ENCODE data around the gene MOB3A.
"Not testable (repeated sequence)": the region's sequence is repeated elsewhere in the genome, so short reads cannot be mapped to it uniquely, and the experiment has no call there.

The MOB3A gene

DNA sequence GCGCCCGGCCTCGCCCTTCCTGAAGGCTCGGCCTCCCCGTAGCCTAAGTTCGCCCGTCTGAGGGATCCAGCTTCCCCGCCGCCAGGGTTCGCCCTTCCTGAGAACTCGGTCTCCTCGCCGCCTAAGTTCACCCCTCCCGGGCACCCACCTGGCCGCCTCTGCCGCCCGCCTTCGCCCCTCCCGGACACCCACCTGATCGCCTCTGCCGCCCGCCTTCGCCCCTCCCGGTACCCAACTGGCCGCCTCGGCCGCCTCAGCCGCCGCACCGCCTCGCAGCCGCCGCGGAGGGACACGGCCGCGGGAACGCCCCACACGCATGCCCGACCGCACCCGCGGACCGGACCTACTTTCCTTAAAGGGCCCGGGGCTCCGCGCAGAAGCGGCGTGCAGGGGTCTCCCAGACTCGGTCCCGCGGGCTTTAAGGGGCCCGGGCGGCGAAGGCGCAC is at the start of gene MOB3A:
MOB3A (minus strand) TSS at position 293 of the 446 bp plus-strand sequence. CDS start 17,766 bp downstream, outside the sequence.
- in situ Hi-C loops (cut with MboI; ENCODE audit: low sequenced_read_pairs): no loop called here

DNA sequence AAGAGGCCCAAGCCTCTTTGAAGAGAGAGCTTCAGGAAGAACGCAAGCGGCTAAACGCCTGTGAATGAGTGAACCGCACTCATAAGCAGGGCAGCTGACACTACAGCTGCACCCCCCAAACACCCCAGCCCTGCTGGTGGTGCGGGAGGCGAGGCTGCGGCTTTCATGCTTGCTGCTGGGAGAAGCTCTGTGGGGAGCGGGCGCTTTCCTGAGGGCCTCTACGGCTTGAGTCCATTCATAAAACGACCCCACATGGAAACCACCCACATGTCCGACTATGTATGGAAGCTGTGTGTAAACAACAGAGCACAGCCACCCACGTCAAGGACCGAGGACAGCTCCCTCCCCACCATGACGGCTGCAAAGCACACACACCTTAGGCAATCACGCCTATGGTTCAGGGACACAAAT is 49.7 kb upstream of the MOB3A start:
- in situ Hi-C loops (cut with MboI; ENCODE audit: low sequenced_read_pairs): no loop called here

DNA sequence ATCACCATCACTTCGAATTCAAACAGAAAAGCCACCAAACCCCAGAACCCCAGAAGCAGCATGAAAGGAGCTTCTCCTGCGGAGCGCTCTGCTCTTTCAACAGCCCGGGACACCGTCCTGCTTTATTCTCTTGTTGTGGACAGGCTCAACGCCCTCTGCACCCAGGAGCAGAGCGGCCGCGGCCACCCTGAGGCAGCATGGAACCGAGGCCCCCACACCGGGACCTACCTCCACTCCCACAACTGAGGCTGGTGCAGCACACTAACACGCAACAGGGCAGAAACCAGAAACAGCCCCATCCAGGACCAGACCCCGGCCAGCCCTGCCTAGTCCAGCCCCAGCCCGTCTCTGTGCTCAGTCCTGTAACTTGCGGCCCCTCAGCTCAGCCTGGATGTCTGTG is 48.1 kb upstream of the MOB3A start:
- in situ Hi-C loops (cut with MboI; ENCODE audit: low sequenced_read_pairs): no loop called here

DNA sequence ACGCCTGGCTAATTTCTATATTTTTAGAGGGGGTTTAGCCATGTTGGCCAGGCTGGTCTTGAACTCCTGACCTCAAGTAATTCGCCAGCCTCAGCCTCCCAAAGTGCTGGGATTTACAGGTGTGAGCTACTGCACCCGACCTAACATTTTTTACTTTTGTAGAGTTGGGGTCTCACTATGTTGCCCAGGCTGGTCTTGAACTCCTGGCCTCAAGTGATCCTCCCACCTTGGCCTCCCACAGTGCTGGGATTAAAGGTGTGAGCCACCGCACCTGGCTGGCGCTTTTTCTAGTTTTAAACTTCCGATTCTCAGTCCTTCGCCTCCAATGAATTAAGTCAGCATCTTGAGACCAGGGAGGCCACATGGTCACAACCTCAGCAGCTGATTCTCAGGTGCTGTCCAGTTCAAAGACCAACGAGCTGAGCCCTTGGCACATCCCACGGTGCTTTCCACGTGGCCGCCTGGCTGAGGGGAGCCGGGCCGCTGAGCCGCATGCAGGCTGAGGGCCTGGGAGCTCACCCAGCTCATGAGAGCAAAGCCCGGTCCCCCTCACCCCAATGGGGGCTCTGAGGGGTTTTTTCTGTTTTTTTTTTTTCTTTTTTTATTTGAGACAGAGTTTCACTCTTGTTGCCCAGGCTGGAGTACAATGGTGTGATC is 46.2 kb upstream of the MOB3A start:
- in situ Hi-C loops (cut with MboI; ENCODE audit: low sequenced_read_pairs): no loop called here

DNA sequence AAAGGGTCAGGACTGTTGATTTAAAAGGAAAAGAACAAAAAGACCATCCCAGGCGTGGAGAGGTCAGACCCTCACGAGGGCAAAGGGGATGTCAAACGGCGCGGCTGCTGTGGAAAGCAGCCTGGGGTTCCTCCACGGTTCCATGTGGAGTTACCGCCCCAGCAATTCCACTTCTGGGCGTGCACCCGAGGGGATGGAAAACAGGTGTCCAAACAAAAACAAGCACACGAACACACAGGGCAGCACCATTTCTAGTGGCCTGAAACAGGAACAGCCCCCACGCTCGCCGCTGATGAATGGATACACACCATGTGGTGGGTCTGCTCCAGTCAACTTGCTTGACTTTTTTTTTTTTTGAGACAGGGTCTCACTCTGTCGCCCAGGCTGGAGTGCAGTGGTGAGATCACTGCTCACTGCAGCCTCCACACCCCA is 44.0 kb upstream of the MOB3A start:
- in situ Hi-C loops (cut with MboI; ENCODE audit: low sequenced_read_pairs): no loop called here

DNA sequence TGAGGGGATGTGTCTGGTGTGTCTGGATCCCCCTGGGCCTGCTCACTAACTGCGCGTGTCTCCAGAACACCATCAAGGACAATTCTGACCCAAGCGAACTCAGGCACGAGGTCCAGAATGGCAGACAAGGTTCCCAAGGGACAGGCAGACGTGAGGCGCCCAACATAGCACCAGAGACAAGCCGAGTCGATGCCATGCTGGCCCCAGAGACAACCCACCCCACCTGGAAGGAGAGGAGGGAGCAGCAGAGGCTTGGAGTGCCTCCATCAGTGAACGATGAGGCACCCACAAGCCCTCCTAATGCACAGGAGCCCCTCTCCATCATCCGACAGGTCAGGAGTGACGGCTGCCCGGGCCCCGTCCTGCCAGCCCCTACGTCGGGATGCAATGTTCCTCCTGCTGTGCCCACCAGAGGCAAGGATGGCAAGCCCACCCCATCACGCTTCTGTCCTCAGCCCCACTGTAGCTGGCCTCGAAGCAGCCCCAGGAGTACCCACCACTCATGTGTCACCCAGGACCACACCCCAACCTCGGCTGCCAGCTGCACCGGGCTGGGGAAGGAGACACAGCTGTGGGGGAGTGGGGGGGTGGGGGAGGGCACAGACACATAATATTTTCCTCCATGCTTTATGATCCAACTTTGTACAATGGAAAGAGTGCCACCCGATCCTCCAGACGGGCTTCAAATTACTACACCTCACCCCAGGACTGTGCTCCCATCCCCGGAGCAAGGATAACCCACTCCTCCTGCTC is 43.4 kb upstream of the MOB3A start:
- in situ Hi-C loops (cut with MboI; ENCODE audit: low sequenced_read_pairs): no loop called here

DNA sequence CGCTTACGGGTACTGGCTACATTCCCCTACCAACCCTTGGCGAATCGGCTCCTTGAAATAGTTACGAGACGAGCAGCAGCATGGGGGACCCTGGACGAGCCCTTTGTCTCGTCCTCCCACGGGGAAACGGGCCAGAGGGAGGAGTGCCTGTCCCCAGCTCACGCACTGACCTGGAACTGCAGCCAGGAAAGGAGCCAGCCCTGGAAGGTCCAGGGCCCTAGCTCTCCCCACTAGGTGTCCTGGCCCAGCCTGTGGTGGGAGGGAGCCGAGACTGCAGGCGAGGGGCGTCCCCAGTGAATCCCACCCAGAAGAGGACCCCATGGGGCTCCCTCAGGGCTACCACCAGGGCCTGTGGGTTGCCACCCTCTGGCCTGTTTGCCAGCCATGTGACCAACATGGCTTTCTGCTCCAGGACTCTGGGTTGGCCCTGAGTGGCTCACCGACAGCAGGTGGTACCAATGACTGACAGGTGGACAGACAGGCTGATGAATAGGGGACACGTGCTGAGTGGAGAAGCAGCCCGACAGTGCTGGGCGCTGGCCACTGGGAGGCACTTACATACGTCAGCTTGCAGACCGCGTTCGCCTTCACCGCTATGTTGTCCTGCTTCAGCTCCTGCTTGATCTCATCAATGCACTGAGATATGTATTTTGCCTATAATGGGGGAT is 42.1 kb upstream of the MOB3A start:
- in situ Hi-C loops (cut with MboI; ENCODE audit: low sequenced_read_pairs): no loop called here

DNA sequence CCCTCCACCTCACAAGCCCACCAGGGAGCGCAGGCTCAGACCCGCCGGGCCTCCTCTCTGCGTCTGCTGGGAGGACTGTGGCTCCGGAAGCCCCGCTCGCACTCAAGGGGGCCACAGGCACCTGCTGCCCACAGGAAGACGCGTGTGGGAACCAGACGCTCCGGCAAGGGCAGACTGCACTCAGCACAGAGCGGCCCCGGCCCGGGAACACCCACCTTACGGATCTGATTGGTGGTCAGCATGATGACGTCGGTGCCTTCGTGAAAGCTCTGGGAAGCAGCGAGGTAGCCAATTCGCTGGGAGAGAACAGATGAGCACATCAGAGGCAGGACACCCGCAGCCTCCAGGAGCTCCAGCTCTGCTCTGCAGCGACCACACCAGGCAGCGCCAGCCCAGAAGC is 40.7 kb upstream of the MOB3A start:
- in situ Hi-C loops (cut with MboI; ENCODE audit: low sequenced_read_pairs): no loop called here

DNA sequence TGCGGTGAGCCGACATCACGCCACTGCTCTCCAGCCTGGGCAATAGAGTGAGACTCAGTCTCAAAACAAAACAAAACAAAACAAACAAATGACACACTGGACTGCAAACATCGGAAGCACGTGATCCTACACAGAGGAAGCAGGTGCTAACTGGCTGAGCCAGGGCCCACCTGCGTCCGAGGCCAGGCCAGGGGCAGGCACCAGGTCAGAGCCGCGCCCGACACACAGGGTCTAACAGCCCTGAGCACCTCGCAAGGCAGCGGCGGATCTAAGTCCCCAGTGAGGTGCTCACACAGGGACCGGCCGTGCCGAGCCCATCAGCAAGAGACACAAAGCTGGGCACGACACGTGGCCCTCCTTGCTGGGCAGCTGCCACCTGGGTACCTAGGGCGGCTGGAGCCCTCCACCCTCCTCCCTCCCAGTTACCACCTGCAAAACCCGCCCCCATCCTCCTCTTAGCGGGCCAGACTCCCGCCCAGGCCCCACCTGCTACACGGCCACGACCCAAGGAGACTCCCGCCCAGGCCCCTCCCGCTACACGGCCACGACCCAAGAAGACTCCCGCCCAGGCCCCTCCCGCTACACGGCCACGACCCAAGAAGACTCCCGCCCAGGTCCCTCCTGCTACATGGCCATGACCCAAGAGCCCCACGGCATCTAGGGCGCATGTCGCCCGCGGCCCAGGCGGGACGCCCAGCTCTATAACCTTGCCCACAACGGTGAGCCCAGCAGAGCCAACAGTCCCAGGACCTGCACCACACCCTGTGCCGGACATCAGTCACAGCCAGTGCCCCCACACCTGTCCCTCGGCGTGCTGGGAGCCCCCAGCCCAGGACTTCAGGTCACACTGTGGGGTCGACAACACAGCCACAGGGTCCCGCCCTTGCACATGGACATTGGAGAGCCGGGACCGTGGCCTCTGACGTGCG is 39.6 kb upstream of the MOB3A start:
- in situ Hi-C loops (cut with MboI; ENCODE audit: low sequenced_read_pairs): no loop called here

DNA sequence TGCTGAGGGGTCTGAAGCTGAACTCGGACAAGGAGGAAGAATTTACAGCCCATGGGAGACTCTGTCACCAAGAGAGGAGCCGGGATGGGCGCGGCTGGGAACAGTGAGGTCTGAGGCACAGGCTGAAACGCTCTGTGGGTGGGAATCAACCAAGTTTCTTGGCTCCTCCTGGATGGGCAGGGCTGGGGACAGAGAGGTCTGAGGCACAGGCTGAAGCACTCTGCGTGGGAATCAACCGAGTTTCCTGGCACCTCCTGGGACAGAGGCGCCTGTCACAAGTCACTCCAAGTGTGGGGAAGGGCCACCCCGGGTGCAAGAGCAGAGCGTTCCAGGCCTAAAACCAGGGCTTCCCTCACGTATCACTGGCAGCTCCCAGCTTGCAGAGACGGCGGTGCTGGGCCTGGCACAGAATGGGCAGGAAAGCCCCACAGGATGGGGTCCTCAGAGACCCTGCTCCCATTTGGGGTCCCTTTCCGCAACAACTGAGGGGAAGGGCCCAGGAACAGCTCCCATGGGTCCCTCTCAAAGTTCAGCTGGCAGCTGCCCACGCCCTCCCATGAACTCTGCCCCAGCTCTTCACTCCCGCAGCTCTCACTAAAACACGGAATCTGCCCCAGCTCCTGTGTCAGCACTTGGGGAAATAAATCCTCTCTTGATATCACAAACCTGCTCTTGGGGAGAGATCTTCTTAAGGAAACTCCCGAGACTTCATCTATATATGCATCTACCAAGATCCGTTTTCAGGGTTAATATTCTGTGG is 36.8 kb upstream of the MOB3A start:
- in situ Hi-C loops (cut with MboI; ENCODE audit: low sequenced_read_pairs): no loop called here

DNA sequence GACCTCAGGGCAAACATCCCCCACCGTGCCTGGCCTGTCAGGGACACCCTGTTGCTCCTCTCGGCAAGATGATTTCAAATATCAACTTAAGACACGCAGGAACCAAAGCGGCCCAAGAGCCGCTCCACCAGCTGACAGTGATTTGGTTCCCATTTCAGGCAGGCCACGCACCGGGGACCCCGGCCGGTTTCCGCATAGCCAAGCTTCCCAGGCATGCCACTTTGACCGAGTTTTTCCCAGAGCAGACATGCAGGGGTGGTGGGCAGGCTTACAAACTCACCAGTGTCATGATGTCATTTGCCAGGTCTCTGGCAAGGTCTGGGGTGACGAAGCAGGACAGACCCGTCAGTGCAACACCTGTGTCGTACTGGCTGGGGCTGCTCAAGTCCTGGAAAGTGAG is 36.1 kb upstream of the MOB3A start:
- in situ Hi-C loops (cut with MboI; ENCODE audit: low sequenced_read_pairs): no loop called here

DNA sequence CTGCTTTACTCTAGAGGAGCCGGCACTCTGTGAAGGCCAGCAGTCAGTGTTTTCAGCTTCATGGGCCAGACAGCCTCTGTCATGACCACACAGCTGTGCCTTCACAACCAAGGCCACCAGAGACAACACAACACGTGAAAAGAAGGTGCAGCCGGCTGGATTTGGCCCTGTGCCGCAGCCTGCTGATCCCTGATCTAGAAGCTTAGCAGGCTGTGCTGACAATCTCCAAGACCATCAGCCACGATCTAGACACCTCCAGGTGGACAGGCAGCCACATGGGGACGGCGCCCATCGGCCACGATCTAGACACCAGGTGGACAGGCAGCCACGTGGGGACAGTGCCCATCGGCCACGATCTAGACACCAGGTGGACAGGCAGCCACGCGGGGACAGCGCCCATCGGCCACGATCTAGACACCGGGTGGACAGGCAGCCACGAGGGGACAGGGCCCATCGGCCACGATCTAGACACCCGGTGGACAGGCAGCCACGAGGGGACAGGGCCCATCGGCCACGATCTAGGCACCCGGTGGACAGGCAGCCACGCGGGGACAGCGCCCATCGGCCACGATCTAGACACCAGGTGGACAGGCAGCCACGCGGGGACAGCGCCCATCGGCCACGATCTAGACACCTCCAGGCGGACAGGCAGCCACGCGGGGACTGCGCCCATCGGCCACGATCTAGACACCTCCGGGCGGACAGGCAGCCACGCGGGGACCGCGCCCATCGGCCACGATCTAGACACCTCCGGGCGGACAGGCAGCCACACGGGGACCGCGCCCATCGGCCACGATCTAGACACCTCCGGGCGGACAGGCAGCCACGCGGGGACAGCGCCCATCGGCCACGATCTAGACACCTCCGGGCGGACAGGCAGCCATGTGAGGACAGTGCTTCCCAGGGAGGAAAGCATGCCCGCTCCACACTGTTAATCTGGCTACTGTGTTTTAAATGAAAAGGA is 35.2 kb upstream of the MOB3A start:
- in situ Hi-C loops (cut with MboI; ENCODE audit: low sequenced_read_pairs): not testable (repeated sequence)

DNA sequence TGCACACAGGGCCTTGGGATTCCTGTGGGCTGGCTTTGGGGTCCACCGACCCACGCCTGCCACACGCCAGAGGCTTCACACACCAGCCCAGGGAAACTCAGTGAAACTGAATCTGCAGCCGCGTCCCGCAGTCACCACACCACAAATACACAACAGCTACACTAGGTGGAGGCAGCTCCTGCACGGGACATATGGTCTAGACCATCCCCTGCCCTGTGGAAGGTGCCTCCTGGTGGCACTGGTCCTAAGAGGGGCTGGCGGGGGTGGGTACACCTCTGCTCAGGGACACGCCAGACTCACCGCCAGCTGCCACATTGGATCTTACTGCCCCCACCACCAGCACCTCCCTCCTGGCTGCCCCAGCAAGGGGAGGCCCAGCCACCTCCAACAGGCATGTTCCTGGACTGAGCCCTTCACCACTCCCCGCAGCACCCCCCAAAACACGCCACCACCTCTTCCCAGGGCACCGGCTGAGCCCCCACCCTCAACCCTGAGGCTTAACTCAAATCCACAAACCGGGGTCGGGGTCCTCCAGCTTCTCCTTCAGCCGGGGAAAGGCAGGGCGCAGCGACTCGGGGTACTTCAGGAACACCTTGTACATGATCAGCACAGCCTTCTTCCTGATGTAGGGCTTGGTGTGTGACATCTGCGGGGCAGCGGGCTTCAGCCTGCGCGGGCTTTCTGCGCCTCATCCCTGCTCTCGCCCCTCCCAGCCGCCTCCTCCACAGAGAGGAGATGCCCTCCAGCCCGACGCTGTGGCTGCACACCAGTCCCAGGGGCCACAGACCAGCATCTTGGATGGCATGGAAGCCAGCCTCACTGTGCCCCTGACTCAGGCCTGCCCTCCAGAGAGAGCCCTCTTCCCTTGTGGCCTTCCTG is 34.0 kb upstream of the MOB3A start:
- in situ Hi-C loops (cut with MboI; ENCODE audit: low sequenced_read_pairs): no loop called here

DNA sequence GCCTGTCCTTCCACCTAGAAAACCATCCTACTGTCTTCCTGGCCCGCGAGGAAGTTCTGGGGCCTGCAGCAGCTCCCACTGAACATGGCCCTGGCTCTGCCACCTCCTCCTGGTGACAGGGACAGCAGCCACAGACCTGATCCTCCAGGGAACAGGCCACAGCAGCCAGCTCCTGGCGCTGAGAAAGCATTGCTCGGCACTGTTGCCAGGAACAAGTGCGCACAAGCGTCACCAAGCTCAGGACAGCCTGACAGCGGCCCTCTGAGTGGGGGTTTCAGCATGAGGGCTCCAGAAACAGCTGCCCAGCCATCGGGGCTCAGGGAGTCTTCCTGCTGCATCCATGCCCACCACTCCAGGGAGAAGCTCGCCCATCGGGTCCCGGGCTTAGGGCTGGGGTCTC is 33.4 kb upstream of the MOB3A start:
- in situ Hi-C loops (cut with MboI; ENCODE audit: low sequenced_read_pairs): no loop called here

DNA sequence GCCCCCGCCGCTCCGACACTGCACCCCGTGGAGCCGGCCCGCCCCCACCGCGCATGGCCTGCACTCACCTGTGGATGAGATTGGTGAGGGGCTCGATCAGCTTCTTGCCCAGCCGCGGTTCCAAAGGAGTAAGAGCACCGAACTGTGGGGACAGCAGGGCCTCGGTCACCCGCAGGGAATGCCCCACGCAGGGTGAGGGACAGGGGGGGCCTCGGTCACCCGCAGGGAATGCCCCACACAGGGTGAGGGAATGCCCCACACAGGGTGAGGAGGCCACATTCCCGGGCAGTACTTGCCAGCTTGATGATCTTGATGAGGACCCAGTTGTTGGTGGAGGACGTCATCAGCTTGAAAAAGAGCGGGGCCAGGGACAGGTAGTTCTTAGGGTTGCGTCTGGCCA is 32.9 kb upstream of the MOB3A start:
- in situ Hi-C loops (cut with MboI; ENCODE audit: low sequenced_read_pairs): no loop called here

DNA sequence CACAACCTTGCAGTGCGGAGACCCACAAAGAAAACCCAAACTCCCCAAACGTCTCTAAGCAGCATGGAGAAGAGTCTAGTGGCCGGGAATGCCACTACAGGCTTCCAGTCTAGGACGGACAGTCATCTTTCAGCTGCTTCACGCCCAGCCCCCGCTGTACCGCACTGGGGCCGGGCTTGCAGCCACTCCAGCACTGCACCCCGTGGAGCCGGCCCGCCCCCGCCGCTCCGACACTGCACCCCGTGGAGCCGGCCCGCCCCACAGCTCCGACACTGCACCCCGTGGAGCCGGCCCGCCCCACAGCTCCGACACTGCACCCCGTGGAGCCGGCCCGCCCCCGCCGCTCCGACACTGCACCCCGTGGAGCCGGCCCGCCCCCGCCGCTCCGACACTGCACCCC is 32.1 kb upstream of the MOB3A start:
- in situ Hi-C loops (cut with MboI; ENCODE audit: low sequenced_read_pairs): not testable (repeated sequence)

DNA sequence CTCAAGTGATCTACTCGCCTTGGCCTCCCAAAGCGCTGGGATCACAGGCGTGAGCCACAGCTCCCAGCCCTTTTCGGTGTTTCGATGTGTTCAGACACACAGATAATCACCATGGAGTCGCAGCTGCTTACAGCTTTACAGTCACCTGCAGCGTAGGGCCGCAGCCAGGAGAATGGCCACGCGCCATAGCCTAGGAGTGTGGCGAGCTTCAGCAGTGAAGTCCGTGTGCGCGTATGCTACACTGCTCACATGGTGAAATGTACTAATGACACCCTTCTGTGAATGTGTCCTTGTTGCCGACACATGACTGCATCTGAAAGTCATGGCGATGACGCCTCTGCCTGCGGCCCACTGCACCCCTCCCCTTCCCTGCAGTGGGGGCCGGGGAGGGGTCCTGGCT is 31.6 kb upstream of the MOB3A start:
- in situ Hi-C loops (cut with MboI; ENCODE audit: low sequenced_read_pairs): no loop called here

DNA sequence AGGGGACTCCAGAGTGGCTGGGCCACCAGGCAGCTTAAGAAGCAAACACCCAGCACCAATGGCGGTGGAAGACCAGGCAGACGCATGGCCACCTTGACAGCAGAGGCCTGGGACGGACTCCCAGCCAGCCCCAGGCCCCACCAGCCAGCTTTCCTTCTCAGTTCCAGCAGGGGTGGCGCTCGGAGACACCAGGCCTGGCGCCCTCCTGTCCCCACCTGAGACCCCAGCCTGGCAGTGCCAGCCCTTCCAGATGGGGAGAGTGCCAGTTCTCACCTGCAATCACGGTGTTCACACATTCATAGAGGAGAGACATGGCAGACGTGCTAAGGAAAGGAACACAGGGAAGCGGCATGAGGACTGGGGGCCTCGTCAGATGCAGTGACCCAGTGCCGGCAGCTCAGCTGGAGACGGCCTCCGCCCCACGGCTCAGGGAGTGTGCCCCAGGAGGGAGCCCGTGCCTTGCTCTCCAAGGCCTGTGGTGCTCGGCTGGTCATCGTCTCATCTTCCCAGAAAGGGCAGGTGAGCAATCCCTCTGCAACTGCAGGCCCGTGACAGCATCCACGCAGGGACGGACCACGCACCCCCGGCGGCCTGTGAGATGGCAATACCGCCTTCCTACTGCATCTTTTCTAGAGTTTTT is 30.9 kb upstream of the MOB3A start:
- in situ Hi-C loops (cut with MboI; ENCODE audit: low sequenced_read_pairs): no loop called here

Measured in HL-60/S4 treated with phorbol 12-myristate 13-acetate at 8.2 ng/mL for 4 days and 3 days (cell line).